GM10266 (cell line): Measurements from ENCODE around the gene LAMA3.
A peak's percentile ranks its signal among the peaks of the same experiment; 100 is the strongest.

Source experiments
- DNase-seq: peaks from one replicate; pipeline ENCODE4 v3.0.0; 2012; ENCODE audit errors: extremely low spot score
- TF ChIP-seq, protein P1 (sequence below): IDR thresholded peaks from 2 replicates; pipeline ENCODE4 v1.5.1; 2012; ENCODE audit warnings: mild to moderate bottlenecking, low read depth; ENCODE audit not compliant: control insufficient read depth, insufficient read depth; ENCODE audit errors: missing control alignments

LAMA3 gene

DNA sequence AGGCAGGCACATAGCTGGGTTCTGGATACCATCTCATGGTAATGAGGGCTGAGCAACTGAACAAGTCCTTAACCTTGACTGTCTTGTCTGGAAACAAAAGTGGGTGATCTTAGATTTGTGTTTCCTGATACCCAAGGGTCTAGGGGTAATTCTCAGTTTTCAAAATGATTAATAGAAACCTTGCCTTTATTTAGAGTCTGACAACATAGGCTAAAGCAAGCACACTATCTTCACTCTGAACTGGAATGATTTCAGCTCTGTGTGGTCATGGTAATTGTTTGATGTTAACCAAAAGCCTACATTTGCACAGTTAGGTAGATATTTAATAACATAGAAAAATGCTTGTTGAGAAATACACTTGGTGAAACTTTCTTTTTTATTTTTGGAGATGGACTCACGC, 6.8 kb upstream of the LAMA3 start:
- TF ChIP-seq, protein P1, sequence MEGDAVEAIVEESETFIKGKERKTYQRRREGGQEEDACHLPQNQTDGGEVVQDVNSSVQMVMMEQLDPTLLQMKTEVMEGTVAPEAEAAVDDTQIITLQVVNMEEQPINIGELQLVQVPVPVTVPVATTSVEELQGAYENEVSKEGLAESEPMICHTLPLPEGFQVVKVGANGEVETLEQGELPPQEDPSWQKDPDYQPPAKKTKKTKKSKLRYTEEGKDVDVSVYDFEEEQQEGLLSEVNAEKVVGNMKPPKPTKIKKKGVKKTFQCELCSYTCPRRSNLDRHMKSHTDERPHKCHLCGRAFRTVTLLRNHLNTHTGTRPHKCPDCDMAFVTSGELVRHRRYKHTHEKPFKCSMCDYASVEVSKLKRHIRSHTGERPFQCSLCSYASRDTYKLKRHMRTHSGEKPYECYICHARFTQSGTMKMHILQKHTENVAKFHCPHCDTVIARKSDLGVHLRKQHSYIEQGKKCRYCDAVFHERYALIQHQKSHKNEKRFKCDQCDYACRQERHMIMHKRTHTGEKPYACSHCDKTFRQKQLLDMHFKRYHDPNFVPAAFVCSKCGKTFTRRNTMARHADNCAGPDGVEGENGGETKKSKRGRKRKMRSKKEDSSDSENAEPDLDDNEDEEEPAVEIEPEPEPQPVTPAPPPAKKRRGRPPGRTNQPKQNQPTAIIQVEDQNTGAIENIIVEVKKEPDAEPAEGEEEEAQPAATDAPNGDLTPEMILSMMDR: no peak
- peak; percentile 31 for DNase-seq

DNA sequence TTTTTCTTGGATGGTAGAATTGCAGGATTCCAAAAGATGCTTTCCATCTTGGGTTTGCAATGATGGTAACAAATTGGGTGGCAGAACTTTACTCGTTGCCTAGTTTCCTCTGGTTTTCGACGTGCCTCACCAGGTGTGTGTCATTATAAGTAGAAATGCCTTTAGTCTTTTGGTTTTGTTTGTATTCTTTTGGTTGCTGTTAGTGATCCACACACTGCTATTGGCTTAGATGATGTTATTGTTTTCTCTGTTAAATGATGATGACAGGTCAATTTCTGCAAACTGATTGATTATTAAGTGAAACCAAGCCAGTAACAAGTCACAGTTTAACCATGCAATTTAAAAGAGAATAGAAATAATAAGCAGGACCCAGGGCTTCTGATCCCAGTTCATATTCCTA, 6.1 kb upstream of the LAMA3 start:
- no peak for DNase-seq
- TF ChIP-seq, protein P1: no peak

DNA sequence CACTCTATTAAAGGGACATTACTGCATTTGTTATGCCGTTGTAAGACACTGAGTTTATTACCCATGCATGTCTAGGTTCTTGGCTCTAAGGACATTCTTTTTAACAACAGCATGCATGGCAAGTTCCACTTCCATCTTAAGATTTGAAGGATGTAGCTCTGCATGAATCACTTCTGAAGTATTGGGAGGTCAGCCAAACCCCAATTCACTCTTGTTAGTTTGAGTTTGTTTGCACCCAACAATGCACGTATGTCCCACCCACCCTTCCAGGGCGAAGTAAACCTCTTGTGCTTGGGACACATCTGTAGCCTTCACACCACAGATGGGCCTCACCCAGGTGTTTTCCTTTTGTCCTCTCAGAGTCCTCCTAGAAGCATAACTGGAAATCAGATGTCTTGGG, 5.6 kb upstream of the LAMA3 start:
- DNase-seq: no peak
- TF ChIP-seq, protein P1: no peak

DNA sequence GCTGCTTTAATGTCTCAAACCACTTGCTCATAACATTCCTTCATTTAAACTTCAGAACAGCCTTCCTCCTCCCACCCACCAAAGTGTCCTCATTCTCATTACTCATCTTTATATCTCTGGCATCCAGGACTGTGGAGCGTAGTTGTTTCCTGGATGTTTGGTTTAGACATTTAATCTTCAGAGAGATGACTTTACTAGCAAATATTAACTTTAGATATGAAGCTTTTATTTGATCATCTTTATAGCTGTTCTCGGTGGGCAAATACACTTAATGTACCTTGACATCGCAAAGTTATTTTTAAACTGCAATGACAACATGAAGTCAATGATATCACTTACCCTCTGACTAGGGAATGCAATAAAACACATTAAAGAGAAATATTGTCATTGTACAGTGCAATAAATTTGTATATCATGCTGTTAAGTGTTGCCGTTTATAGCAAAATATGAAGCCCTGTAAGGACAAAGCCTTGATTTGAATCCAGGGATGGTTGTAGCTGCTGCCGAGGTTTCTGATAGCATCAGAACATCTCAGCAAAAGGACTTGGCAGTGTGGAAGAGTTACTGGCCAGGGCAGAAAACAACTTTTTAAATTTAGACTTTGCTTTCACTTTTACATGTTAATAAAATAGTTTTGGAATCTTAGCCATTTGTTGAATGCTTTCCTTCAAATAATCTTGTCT, 4.6 kb upstream of the LAMA3 start:
- TF ChIP-seq, protein P1: no peak
- DNase-seq: no peak

DNA sequence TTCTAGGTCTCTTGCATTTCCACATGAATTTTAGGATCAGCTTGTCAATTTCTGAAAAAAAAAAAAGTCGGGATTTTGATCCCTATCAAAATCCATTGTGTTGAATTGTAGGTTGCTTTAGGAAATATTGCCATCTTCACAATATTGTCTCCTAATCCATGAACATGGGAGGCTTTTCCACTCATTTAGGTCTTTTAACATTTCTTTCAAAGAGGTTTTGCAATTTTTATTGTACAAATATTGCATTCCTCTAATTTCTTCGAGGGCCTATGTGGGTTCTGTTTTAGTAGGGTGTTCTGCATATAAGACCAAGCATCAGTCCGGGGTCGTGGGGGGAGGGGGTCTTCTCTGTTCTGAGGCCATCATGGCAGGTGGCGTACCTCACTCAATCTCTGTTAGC, 725 bp upstream of the LAMA3 start:
- TF ChIP-seq, protein P1: no peak
- no peak for DNase-seq

DNA sequence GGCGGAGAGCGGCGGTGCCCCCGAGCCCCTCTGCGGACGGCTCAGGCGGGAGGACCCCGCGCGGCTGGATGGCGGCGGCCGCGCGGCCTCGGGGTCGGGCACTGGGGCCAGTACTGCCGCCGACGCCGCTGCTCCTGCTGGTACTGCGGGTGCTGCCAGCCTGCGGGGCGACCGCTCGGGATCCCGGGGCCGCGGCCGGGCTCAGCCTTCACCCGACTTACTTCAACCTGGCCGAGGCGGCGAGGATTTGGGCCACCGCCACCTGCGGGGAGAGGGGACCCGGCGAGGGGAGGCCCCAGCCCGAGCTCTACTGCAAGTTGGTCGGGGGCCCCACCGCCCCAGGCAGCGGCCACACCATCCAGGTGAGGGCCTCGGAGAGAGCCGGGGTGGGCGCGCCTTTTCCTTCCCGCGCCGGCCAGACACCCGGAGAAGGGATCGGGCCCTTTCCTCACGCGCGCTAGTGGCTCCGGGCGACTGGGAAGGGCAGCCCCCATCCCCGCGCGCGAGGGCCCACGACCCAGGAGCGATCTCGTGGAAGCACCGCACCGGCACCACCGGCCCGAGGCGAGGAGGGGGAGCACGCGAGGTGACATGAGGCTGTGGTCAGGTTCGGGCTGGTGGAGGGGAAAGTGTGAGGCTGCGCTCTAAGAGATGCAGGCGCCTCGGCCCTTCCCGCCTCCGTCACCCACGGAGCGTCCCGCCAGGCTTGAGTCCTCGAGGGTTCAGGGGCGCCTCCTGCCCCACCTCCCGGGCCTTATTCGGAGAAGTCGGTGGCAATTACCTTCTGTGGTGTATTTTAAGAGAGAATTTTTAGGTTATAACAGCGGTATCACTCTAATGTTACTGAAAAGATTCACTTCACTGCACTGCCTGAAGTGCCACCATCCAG, 607 bp downstream of the LAMA3 start:
- TF ChIP-seq, protein P1: no peak
- DNase-seq: no peak

DNA sequence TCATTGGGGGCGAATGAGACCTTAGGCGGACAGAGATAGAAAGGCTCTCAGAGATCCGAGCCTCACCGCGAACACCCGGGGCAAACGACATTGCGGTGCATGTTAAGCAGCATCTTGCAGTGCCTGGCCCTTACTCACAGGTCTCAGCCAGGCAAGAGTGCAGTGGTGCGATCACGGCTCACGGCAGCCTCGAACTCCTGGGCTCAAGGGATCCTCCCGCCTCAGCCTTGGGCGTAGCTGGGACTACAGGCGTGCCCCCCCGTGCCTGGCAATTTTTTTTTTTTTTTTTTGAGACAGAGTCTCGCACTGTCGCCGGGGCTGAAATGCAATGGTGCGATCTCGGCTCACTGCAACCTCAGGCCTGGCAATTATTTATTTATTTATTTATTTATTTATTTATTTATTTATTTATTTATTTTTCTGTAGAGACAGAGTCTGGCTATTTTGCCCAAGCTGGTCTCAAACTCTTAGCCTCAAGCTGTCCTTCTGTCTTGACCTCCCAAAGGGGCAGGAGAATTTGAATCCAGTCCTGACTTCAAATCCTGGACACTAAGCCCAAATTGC, 1.3 kb downstream of the LAMA3 start:
- TF ChIP-seq, protein P1: no peak
- no peak for DNase-seq
